Measurements from ENCODE around the gene TMEM176B.
A peak's percentile ranks its signal among the peaks of the same experiment; 100 is the strongest.

The TMEM176B gene

DNA sequence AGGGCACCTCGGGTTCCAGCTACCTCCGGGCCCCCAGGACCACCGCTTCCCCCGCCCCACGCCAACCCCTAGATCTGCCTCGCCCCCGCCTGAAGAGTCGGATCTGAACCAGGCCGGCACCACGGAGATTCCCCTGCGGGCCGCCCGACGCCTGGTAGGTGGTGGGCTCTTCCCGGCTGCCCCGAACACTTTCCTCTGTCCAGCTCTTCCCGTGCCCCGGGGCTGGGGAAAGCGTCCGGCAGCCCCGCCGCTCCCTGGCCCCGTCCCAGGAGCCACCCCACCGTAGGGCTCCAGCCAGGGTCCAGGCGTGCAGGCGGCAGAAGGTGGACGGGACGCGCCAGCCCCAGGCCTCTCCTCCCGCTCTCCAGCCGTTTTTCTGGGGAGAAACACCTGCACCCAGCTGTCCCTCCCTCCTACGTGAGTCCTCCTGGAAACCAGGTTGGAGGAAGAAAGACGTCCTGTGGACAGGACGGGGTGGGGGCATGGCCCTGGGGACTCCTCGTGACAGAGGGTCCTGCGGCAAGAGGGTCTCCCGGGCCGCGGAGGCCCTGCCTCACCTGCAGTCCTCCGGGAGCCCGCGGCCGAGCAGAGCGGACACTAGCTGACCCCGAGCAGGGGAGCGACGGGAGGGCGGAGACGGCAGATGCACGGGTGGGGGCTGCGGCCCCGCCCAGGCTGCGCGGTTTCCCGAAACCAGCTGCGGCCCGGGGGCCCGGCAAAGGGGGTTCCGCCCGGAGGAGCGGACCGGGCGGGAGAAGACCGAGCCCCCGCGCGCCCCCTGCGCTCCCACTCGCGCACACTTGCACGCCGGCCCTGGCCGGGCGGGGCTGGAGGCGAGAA, at the start of gene TMEM176B:
Gene TMEM176B, minus strand, starts transcription at position 624 of the 840 bp plus-strand sequence. CDS start 3,795 bp downstream, outside the sequence.
- DNase-seq = no peak

DNA sequence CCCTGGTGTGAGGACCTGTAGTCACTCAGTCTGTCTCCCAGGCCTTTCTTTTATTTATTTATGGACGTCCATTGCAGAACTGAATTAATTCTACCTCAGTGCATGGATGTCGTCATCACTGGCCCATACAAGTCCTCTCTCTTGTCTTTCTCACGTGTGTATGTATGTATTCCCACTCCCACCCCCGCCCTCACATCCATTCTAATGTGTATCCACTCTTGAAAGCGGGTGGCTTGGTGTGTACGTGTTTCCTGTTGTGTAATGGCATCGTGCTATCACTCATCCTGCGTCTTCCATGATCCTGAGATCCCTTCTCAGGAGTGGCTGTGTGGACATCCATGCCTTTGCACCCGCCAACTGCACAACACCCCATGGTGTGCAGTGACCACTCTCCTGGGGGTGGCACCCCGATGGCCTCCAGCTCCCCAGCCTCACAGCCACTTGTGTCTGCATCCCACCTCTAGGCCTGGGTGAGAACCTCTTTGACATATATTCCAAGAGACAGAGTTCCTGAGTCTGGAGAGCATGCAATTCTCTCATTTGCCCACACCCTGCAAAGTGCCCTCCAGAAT, 49.1 kb upstream of the TMEM176B start:
- DNase-seq = no peak

DNA sequence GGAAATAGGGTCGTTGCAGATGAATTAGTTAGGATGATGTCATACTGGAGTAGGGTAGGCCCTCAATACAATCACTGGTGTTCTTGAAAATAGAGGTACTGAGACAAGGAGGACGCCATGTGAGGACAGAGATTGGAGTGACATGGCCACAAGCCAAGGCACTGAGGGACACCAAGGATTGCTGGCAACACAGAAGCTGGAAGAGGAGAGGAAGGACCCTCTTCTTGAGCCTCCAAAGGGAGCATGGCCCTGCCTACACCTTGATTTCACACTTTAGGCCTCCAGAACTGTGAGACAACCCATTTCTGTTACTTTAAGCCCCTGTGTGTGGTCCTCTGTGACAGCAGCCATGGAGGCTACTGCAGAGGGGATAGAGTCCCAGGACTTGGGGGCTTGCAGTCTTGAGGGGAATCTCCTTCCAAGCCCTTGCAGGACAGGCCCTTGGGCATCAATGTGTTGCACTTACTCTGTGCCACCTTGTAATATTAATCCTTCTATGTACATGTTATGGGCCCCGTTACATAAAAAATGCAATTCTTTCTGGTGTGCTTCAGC, 48.5 kb upstream of the TMEM176B start:
- DNase-seq = no peak

DNA sequence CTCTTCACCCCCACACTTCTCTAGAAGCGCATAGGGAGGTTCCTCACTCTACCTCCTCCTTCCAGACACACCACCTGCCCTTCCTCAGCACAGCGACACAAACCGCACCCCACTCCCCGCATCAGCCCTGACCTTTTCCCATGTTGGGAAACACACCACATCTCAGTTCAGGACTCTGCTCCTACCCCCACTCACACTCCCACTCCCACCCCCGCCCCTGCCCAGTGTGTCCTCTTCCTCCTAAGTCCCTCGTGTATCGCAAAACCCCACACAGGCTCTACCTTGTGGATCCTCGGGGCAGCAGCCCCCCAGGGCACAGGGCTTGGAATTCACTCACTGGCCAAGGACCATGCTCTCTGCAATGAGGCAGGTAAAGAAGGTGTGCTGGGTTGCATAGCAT, 47.9 kb upstream of the TMEM176B start:
- DNase-seq = no peak

DNA sequence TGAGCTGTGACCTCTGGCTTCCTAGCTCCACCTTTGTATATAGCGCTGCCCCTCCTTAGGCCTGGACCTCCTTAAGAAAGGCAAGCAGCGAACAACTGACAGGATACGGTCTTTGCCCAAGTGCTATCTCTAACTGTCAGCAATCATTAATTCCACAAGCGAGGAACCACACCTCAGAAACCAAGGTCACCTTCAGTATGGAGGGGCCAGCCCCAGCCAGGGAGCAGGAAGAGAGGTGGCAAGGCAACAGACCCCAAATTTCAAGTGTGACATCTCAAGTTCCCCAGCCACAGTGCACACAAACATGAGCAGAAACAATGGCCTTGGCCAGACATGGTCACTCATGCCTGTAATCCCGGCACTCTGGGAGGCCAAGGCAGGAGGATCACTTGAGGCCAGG, 47.4 kb upstream of the TMEM176B start:
- DNase-seq = no peak

DNA sequence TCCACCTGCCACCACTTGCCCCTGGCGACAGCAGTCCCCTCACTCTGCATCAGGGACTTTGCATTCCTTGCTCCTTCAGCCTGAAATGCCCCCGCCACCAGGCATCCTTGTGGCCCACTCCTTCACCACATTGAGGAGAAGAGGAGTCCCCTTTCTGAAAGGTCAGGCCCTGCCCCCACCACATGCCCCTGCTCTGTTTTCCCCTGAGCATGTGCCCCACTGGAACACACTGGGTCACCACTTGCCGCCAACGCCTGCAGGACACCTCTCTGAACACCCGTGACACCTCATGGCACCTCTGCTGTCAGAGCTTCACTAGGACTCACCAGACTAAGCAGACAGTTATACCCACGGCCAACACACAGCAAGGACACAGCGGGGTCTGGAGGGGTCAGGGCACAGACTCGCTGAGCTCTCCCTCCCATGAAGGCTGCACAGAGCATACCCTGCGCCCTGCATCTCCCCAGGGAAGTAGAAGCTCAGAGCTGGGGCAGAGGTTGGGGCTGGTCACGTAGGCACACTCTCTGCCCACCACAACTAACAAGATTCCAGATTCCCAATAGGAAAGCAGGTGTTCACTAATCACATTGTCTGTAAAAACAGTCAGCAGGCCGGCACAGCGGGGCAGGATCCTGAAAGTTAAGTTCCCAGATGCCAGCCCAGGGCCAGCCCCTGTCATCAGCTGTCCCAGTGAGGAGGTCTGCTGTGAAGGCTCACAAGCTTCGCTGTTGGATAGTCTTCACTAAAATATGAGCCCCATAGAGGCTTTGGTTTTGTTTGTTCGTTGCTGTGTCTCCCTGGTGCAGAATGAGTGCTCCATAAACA, 46.3 kb upstream of the TMEM176B start:
- DNase-seq = no peak

DNA sequence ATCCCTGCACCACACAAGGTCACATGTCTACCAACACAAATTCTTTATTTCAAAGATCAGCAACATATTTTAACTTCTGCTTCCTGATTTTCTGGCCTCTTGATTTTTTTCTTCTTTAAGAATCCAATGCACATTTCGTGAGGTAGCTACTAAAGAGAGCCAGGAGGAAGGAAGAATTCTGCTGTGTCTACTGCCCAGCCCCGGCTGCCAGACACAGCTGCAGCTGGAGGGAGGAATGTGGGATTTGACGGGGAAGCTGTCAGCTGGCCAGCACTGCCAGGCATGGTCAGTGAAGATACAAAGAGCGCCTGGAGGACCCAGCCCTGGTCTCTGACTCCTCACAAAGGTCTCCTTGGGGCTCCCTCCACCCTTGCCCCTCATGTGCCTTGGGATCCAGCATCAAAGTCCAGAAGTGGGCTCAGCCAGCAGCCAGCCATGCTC, 45.3 kb upstream of the TMEM176B start:
- peak; percentile 21 for DNase-seq

DNA sequence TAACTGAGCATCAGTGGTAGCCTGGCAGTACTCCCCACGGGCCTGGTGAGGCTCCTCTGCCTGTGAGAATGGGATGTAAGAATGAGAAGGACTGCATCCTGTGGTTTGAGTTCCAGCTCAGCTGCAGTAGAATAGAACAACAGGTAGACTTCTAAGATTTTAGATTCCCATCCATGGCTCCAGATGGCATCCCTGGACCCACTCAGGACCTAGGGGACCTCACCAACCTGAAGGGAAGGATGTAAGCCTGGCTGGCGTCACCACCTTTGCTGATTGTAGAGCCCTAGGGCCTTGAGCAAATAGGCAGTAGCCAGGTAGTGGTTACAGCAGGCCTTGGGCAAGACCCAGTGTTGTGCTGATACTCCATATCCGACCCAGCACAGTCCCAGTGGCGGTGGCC, 42.6 kb upstream of the TMEM176B start:
- DNase-seq = no peak

DNA sequence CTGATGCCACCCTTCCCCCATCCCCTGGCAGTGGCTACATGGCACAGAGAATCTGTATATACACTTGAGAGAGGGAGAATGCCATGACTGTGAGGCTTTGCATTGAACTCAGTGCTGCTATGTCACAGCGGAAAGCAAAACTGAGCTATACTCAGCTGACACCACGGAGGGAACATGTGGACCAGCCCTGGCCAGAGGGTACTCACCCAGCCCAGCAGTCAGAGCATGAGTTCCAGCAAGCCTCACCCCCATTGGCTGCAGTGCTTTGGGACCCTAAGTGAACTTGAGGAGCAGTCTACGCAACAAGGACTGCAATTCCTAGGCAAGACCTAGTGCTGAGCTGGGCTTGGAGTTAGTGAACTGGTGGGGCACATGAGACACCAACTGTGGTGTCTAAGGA, 41.9 kb upstream of the TMEM176B start:
- no peak for DNase-seq

DNA sequence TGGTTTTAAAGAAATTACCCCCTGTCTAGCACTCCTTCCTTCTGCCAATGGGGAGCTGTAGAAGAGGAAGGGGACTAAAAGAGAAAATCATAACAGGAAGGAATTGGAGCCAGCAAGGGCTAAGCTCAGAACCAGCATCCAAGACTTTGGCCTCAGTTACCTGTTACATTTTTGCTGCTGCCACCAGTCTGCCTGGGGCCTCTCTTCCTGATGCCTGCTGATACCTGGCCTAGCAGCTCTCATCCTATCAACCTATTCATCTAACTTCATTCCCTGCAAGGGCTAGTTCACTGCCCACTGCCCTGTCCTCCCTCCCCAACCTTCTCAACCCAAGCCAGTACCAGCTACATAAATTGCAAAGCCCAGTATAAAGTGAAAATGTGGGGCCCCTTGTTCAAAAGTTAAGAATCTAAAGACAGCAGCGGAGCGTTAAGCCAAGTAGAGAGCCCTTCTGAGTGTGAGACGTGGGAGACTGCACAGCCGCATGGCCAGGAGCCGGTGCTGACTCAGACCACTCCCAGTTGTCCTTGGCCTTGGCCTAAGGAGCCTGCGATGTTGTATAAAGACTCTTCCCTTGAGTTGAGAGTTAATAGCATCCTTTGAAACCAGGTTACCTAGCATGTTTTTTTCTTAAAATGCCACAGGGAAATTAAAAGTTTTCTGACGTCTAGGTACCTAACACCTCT, 38.9 kb upstream of the TMEM176B start:
- no peak for DNase-seq

DNA sequence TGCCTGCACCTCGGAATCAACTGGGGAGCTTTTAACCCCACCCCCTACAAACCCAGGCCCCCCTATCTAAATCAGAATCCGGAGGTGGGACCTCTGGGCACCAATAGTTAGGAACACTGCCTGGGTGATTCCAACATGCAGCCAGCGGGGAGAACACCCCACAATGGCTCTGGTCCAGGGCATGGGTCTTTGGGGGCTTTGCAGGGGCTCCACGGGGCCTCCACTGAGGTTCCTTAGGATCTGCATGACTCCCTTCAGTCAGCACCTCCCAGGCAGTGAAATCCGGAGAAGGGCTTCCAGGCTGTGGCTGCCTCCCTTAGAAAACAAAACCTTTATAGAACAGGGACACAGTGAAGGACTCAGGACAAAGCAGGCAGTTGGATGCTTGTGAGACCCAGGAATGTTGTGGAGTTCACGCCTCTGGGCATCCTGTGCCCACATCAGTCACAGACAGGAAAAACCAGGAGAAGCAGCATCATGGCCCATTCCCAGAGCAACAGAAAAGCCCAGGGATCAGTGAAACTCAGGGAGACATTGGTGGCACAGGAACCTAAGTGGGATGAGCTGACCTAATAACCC, 35.6 kb upstream of the TMEM176B start:
- DNase-seq = no peak

DNA sequence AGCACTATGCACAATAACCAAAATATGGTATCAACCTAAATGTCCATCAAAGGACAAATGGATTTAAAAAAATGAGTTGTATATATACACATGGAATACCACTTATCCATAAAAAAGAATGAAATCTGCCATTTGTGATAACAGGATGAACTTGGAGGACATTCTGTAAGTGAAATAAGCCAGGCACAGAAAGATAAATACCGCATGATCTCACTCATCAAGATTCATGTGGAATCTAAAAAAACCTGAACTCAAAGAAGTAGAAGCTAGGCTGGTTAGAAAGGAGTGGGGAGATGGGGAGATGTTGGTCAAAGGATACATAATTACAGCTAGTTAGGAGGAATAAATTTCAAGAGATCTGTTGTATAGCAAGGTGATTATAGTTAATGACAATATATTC, 34.9 kb upstream of the TMEM176B start:
- no peak for DNase-seq

DNA sequence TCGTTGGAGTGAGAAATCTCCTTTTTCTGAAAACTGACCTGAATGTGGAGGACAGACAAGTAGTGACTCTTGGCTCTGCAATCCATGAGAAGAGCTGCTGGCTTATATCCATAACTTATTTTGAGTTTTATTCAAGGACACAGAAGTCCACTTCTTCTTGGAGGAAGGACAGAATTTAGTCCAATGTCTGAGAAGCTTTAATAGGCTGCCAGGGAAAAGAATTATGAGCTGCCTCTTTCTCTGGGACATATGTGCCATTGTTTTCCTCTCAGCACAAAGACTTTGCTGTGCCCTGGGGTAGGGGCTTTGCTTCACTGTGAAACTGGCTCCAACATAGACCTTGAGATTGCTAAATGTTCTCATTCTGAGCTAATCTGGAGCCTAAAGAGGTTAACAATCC, 31.7 kb upstream of the TMEM176B start:
- DNase-seq = no peak

DNA sequence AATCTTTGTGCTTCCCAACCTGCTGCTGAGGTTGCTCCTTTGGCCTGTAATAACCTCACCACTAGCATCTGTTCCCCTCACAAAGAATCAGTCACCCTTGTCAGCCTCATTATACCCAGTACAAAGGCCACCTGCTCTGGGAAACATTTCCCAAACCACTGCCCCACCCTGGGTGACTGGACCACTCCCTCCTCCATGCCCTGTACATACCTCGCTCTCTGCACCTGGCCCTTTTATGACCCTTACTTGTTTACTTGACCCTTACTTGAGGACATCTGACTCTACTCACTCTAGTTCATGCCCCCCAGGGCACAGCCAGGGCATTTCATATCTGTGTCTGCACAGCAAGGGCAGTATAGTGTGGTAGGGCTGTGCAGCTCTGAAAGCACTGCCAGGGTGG, 30.8 kb upstream of the TMEM176B start:
- DNase-seq = no peak

DNA sequence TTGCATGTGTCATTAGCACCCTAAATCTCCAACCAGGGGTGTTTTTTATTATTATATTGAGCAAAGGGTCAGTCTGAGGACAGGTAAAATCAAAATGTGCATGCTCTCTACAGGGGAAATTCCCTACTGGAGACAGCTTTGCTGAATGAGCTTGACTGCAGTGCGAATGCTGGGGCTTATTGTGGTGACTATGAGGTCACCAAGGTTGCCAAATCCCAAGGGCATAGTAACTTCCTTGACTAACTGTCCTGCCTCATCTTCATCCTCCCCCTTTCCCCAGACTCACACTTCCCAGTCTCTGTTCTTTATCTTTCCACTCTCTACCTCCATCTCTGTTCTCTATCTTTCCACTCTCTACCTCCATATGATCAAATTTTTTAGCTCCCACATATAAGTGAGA, 29.3 kb upstream of the TMEM176B start:
- peak; percentile 83 for DNase-seq

DNA sequence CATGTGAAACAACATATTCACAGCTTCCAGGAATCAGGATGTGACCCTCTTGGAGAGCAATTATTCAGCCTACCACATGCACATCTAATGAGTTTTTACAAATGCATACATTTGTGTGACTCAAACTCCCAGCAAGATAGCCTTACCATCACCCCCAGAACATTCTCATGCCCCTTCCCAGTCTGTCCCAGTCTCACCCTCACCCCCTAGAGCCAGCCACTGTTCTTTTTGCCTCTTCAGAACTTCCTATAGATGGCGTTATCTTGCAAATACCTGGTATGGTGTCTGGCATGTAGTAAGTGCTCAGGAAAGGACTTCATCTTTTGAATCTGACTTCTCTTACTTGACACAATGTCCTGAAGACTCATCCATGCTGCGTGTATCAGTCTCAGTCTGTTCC, 28.2 kb upstream of the TMEM176B start:
- DNase-seq = no peak

DNA sequence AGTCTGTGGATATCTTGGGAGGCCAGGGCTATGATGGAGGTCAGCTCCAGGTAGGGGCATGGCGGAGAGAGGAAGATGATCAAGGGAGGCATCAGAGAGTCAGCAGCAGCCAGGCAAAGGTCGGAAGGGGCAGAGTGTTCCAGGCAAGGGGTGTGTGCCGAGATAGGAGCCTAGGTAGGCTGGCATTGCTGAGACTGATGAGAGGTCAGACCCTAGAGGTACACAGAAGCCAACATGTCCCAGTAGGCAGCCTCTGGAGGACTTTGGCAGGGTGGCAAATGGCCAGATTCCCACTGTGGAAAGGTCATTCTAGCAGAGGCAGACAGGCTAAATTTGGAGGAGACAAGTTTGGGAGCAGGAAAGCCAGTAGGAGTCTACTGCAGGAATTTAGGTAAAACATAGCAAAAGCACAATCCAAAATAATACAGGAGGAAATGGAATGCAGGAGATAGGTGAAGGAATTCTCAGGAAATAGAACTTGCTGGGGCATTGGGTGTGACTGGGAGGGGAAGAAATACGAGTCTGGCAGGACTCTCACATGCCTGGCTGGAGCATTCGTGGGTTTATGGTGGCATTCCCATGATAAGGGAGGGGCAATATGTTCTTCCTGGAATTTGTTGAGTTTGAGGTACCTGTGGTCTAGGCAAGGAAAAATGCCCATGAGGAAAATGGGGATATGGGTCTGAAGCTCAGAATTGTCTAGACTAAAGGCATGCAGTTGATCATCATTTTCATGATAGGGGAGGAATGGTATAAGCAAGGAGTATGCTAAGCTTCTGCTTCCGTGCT, 26.1 kb upstream of the TMEM176B start:
- no peak for DNase-seq

DNA sequence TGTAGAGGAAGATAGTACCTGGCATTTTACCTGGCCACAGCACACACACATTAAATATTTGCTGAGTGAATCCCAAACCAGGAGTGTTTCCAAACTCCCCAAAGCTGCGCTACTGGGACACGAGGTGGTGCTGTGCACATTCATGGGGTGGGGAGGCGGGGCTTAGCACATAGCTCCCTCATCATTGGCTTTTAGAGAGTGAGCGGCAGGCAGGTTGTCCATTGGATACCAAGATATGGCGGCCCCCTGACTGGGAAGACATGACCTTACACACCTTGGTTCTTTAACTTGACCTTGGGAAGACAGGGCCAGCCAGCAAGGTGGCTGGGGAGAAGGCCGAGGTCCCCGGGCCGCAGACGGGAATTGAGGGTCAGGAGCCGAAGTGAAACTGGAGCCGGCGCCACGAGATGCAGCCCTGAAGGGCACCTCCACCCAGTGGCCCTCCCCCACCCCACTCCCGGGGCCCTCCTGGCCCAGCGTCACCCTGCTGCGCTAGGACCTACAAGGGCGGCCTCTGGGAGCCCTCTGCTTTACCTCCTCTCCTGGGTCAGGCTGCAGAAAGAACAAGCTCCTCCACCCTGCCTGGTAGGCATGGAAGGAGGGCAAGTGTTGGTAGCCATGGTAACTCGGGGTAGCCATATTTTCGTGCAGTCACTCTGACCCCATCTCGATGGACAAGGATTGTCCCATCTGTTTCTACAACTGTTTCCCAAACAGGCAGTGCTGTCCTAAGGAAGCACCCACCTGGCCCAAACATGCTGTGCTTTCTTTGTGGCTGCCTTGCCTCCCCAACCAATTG, 24.4 kb upstream of the TMEM176B start:
- no peak for DNase-seq

DNA sequence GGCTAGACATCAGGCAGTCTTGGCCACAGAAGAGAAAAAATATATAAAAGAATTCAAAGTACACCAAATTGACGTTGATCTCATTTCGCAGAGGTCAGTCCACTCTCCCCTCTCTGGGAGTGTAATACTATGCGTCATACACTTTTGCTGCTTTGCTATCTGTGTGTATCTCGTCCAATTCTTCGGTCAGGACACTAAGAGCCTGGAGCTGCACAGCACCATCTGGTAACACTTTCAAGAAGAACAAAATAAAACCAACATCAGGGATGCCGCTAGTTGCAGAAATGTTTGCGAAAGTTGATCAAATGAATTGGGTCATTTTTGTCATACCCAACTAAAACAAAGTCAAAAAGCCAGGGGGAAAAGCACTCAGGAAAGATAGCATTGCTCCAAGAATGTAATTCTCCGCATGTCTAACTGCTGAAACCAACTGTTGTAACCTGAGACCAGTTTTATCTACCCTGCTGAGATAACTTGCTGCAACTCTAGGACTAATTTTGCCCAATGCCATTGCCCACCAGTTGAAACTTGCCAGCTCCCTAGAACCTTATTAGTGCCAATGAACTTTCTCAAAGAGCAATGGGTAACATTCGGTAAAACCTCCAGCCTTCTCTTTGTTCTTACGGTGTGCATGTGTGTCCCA, 23.4 kb upstream of the TMEM176B start:
- no peak for DNase-seq

DNA sequence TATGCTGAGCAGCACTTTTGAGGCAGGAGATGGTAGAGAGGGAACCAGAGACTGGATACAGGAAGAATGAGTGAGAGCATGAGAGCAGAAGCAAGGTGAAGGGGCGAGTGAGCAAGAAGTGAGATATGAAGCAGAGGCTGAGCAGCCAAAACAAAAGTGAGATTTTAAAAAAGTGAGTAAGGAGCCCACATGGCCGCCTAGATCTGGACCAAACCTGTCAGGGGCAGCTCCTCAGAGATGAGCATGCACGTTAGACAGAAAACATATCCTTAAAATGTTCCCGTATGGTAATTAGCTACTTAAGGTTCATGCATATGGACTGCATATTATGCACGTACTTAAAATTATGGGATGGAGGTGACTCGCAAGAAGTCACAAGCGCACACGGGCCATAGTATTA, 22.9 kb upstream of the TMEM176B start:
- DNase-seq = no peak

All from inflammatory macrophage treated with lipopolysaccharide for 4 hours (primary cell).